Adipocyte (in vitro differentiated cells): ENCODE data around the gene PMPCA.

Experiments used
- DNase-seq: peaks from one replicate; pipeline ENCODE4 v3.0.0-alpha.2; 2015; ENCODE audit warnings: low read depth
- H3K27me3 ChIP-seq: replicated peaks from 2 replicates; pipeline ENCODE4 v1.7.0; 2013; ENCODE audit warnings: mild to moderate bottlenecking, low read length, moderate library complexity; ENCODE audit not compliant: control insufficient read depth, insufficient read depth
- H3K36me3 ChIP-seq: 2 replicates; pipeline ENCODE4 v1.7.0; 2013; ENCODE audit warnings: low read length, mild to moderate bottlenecking, moderate library complexity; ENCODE audit not compliant: control insufficient read depth, insufficient read depth, severe bottlenecking
- H3K4me1 ChIP-seq: 2 replicates; pipeline ENCODE4 v1.7.0; 2013; ENCODE audit warnings: mild to moderate bottlenecking, low read length, moderate library complexity; ENCODE audit not compliant: control insufficient read depth, insufficient read depth
- H3K4me3 ChIP-seq: 2 replicates; pipeline ENCODE4 v1.7.0; 2013; ENCODE audit warnings: mild to moderate bottlenecking, low read length, moderate library complexity
- H3K9ac ChIP-seq: 2 replicates; pipeline ENCODE4 v1.7.0; 2013; ENCODE audit warnings: mild to moderate bottlenecking, low read length, moderate library complexity
- H3K9me3 ChIP-seq: 2 replicates; pipeline ENCODE4 v1.7.0; 2013; ENCODE audit warnings: mild to moderate bottlenecking, low read length, moderate library complexity; ENCODE audit not compliant: control insufficient read depth

Gene PMPCA

GRCh38 chr9:136376457-136376856 is 34.0 kb upstream of the PMPCA start:
- H3K36me3 ChIP-seq, result peaks cover 38% of the 10 kb centered on the region
- peaks cover 20% of the 10 kb centered on the region for H3K4me1 ChIP-seq
- no peak for DNase-seq
- no peak overlapping the region for H3K9ac ChIP-seq
- H3K4me3 ChIP-seq, result no peak overlapping the region
- H3K27me3 ChIP-seq, result no peaks in the 10 kb centered on the region
- no peaks in the 10 kb centered on the region for H3K9me3 ChIP-seq

DNA sequence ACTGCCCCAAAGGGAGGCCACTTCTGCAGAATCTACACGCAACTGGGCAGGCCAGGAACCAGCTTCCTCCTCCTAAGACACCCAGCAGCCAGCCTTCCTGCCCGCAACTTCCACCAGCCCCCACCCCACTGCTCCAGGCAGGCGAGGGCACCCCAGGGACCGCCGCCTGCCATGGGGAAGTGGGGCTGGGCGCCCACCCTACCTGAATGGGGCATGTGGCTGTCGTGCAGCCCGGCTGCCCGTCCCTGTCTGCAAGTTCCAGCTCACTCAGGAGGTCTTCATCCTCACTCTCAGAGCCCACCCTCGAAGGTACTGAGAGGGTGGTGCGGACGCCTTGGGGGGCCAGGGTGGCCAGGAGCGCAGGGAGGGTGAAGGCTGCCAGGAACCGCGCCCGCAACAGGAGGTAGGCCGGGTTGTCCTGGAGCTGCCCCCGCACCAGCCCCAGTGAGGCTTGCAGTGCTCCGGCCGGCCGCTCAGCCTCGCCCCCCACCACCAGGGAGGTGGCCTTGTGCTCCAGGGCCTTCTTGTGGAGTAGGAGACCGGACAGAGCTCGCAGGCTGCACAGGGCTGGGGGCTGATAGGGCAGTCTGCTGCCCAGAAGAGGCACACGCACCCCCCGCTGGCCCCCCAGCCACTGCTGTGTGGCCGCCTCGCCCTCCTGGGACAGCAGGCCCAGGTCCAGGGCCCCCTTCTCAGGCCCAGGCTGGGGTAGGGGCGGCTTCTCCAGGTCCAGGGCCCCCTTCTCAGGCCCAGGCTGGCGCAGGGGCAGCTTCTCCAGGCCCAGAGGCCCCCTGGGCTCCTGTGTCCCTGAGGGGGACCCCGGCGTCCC is 32.9 kb upstream of the PMPCA start:
- H3K36me3 ChIP-seq, result peaks cover 49% of the 10 kb centered on the region
- peaks cover 14% of the 10 kb centered on the region for H3K4me1 ChIP-seq
- no peaks in the 10 kb centered on the region for H3K9me3 ChIP-seq
- no peaks in the 10 kb centered on the region for H3K27me3 ChIP-seq
- H3K9ac ChIP-seq, result no peak overlapping the region
- DNase-seq, result no peak
- no peak overlapping the region for H3K4me3 ChIP-seq

GRCh38 chr9:136378170-136379002 is 32.1 kb upstream of the PMPCA start:
- no peak for DNase-seq
- Histone ChIP-seq H3K4me1 (peaks cover 6% of the 10 kb centered on the region), H3K4me3 (no peak overlapping the region), H3K9me3 (no peaks in the 10 kb centered on the region), H3K36me3 (peaks cover 57% of the 10 kb centered on the region), H3K27me3 (no peaks in the 10 kb centered on the region), H3K9ac (no peak overlapping the region)

DNA sequence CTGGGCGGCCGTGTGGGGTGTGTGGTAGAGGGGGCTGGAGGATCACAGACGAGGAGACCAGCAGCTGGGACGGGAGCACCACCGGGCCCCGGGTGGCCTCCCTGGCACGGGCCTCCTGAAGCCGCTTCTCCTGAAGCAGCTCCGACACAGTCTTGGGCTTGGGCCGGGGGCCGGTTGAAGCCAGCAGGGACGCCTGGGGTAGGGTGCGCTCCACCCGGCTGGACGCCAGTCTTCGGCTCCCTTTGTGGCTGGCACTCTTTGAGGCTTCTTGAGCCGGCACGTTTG is 31.5 kb upstream of the PMPCA start:
- H3K9me3 ChIP-seq, result no peaks in the 10 kb centered on the region
- H3K4me3 ChIP-seq, result no peak overlapping the region
- DNase-seq, result no peak
- H3K9ac ChIP-seq, result no peak overlapping the region
- peaks cover under 1% of the 10 kb centered on the region for H3K4me1 ChIP-seq
- H3K27me3 ChIP-seq, result no peaks in the 10 kb centered on the region
- peaks cover 60% of the 10 kb centered on the region for H3K36me3 ChIP-seq

GRCh38 chr9:136379401-136379800 is 31.1 kb upstream of the PMPCA start:
- Histone ChIP-seq H3K9ac (no peak overlapping the region), H3K9me3 (no peaks in the 10 kb centered on the region), H3K4me1 (no peaks in the 10 kb centered on the region), H3K36me3 (peaks cover 64% of the 10 kb centered on the region), H3K27me3 (no peaks in the 10 kb centered on the region), H3K4me3 (no peak overlapping the region)
- DNase-seq, result no peak

DNA sequence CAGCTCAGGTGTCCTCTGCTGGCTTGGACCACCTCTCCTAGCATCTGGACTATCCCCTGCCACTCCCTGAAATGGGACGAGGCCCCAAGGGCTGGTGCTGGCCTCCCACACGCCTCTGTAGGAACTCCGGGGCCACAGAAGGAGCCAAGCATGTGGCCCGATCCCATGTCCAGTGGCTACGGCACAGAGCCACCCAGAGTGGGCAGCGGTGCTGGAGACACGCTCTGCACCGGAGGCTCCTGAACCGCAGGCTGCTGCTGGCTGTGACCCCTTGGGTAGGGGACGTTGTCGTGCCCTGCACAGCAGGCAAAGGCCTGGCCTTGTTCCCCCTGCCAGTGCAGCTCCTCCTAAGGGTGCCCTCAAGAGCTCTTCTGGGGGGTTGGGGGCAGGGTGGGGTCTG is 30.6 kb upstream of the PMPCA start:
- Histone ChIP-seq H3K36me3 (peaks cover 69% of the 10 kb centered on the region), H3K9me3 (no peaks in the 10 kb centered on the region), H3K4me1 (no peaks in the 10 kb centered on the region), H3K27me3 (no peaks in the 10 kb centered on the region), H3K4me3 (no peak overlapping the region), H3K9ac (no peak overlapping the region)
- DNase-seq, result no peak

DNA sequence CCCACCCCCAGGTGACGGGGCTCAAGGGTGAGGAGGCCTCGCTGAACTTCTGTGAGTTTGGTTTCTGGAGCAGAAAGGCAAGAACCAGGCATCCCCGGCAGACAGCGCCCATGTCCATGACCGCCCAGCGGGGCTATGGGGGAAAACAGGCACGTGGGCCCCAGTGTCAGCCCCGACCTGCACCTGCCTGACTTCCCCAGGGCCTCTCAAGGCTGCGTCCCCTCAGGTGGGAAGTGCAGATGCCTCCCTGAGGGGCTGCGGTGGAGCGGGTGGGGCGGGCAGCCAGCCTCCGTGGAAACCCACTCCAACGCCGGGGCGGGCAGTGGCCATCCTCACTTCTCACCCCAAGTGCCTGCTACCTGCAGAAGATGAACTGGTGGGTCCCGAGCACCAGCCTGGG is 30.1 kb upstream of the PMPCA start:
- DNase-seq, result no peak
- H3K36me3 ChIP-seq, result peaks cover 70% of the 10 kb centered on the region
- no peak overlapping the region for H3K4me3 ChIP-seq
- no peak overlapping the region for H3K9ac ChIP-seq
- no peaks in the 10 kb centered on the region for H3K4me1 ChIP-seq
- H3K27me3 ChIP-seq, result no peaks in the 10 kb centered on the region
- H3K9me3 ChIP-seq, result no peaks in the 10 kb centered on the region

DNA sequence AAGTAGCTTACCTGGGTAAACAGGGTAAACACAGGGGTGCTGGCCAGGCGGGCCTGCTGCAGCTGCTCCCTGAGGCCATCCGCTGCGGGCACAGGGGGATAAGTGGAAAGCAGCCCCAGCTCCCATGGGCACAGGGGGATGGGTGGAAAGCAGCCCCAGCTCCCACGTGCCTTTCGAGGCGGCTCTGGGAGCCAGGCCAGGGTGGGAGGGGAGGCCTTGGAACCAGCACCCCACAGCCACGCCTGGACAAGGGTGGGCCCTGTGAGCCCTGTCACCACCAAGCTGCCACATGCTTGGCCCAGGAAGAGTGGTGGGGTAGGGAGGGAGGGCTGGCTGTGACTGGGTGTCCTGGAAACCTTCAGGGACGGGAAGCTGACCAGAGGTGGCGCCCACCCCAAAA is 29.1 kb upstream of the PMPCA start:
- Histone ChIP-seq H3K36me3 (peaks cover 66% of the 10 kb centered on the region), H3K9ac (no peak overlapping the region), H3K9me3 (no peaks in the 10 kb centered on the region), H3K4me3 (no peak overlapping the region), H3K4me1 (no peaks in the 10 kb centered on the region), H3K27me3 (no peaks in the 10 kb centered on the region)
- DNase-seq, result no peak

DNA sequence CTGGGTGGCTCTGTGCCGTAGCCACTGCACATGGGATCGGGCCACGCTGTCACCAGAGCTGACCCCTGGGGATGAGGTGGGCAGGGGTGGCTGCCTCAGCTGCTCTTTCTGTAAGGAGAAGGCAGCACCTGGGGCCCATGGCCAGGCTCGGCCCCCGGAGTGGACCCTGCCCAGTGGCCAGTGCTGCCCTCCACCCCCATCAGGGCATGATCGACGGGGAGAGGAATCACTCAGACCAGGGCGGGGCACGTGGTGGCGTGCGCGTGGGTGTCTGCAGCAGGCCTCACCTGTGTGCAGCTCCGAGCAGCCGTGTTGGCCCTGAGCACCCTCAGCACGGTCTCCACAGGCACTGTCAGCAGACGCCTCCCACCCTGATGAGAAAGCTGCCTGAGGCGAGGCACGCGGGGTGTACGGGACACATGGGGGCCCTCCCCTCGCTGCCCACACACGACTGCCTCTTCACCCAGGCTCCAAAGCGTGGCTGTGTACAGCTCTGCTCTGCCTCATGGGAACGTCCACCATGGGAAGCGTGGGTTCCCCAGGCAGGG is 28.4 kb upstream of the PMPCA start:
- no peaks in the 10 kb centered on the region for H3K27me3 ChIP-seq
- H3K4me1 ChIP-seq, result no peaks in the 10 kb centered on the region
- H3K4me3 ChIP-seq, result no peak overlapping the region
- H3K9me3 ChIP-seq, result no peaks in the 10 kb centered on the region
- H3K9ac ChIP-seq, result no peak overlapping the region
- no peak for DNase-seq
- peaks cover 70% of the 10 kb centered on the region for H3K36me3 ChIP-seq

GRCh38 chr9:136383436-136383835 is 27.0 kb upstream of the PMPCA start:
- no peak overlapping the region for H3K4me3 ChIP-seq
- no peak overlapping the region for H3K9ac ChIP-seq
- H3K9me3 ChIP-seq, result no peaks in the 10 kb centered on the region
- peaks cover 78% of the 10 kb centered on the region for H3K36me3 ChIP-seq
- DNase-seq, result no peak
- H3K4me1 ChIP-seq, result no peaks in the 10 kb centered on the region
- H3K27me3 ChIP-seq, result no peaks in the 10 kb centered on the region

DNA sequence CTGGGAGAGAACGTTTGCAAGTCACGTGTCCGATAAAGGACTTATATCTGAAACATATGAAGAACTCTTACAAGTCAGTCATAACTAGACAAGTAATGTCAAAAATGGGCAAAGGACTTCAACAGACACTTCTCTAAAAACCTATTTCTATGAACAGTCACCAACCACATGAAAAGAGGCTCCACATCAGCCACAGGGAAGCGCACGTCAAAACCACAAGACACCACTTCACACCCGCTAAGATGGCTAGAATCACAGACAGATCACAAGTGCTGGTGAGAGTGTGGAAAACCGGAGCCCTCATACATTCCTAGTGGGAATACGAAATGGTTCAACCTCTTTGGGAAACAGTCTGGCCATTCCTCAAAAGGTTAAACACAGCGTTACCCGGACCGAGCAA is 25.4 kb upstream of the PMPCA start:
- H3K27me3 ChIP-seq, result no peaks in the 10 kb centered on the region
- H3K4me3 ChIP-seq, result no peak overlapping the region
- H3K9me3 ChIP-seq, result no peaks in the 10 kb centered on the region
- H3K9ac ChIP-seq, result no peak overlapping the region
- peaks cover 85% of the 10 kb centered on the region for H3K36me3 ChIP-seq
- no peaks in the 10 kb centered on the region for H3K4me1 ChIP-seq
- no peak for DNase-seq
